Activated CD8-positive, alpha-beta memory T cell treated with anti-CD3 and anti-CD28 coated beads for 48 hours (primary cell): Measurements from ENCODE around the gene POU6F2.

Experiments
- DNase-seq, 3 experiments: peaks; one replicate each; pipeline ENCODE4 v3.0.0-alpha.2; 2020; ENCODE audit warnings: low read depth in 2 of 3, low spot score in 2 of 3

POU6F2 gene

GRCh38 chr7:39125846-39126245 is 148.1 kb downstream of the POU6F2 start:
- DNase-seq = no peak

GRCh38 chr7:39127058-39127457 is 149.3 kb downstream of the POU6F2 start:
- no peak for DNase-seq

GRCh38 chr7:39128287-39128843 is 150.7 kb downstream of the POU6F2 start:
- no peak for DNase-seq

GRCh38 chr7:39130274-39130673 is 152.6 kb downstream of the POU6F2 start:
- DNase-seq = no peak

- DNase-seq = no peak
These were observed 153.3 kb downstream of the POU6F2 start for GRCh38 chr7:39130857-39131526.

- DNase-seq = no peak
These were observed 154.6 kb downstream of the POU6F2 start for GRCh38 chr7:39132306-39132705.

GRCh38 chr7:39133088-39133487 is 155.4 kb downstream of the POU6F2 start:
- DNase-seq = no peak

GRCh38 chr7:39137480-39137879 is 159.8 kb downstream of the POU6F2 start:
- no peak for DNase-seq

- DNase-seq = no peak
These were observed 165.0 kb downstream of the POU6F2 start for GRCh38 chr7:39142750-39143149.

- no peak for DNase-seq
These were observed 166.7 kb downstream of the POU6F2 start for GRCh38 chr7:39144420-39144819.

GRCh38 chr7:39145283-39145682 is 167.6 kb downstream of the POU6F2 start:
- no peak for DNase-seq

GRCh38 chr7:39145935-39146334 is 168.2 kb downstream of the POU6F2 start:
- no peak for DNase-seq

- DNase-seq = no peak
These were observed 175.0 kb downstream of the POU6F2 start for GRCh38 chr7:39152701-39153100.

GRCh38 chr7:39153113-39153512 is 175.4 kb downstream of the POU6F2 start:
- DNase-seq = no peak

GRCh38 chr7:39153647-39154046 is 175.9 kb downstream of the POU6F2 start:
- DNase-seq = no peak

GRCh38 chr7:39154815-39155214 is 177.1 kb downstream of the POU6F2 start:
- DNase-seq = no peak

- DNase-seq = no peak
These were observed 180.7 kb downstream of the POU6F2 start for GRCh38 chr7:39158367-39158766.

- no peak for DNase-seq
These were observed 184.2 kb downstream of the POU6F2 start for GRCh38 chr7:39161903-39162302.

- DNase-seq = no peak
These were observed 187.2 kb downstream of the POU6F2 start for GRCh38 chr7:39164887-39165286.

GRCh38 chr7:39168403-39169098 is 190.8 kb downstream of the POU6F2 start:
- DNase-seq = no peak

GRCh38 chr7:39172137-39172536 is 194.4 kb downstream of the POU6F2 start:
- DNase-seq = no peak

GRCh38 chr7:39181398-39181797 is 203.7 kb downstream of the POU6F2 start:
- DNase-seq = no peak

GRCh38 chr7:39183796-39184195 is 206.1 kb downstream of the POU6F2 start:
- no peak for DNase-seq
